NCI-H345 treated with DMSO at 0.1 percent for 48 hours (cell line): ENCODE measurements around the gene GALNT12.

Experiments
- DNase-seq: peaks from one replicate; lab custom pipeline; 2025; ENCODE audit not compliant: unreplicated experiment; lab: John Stamatoyannopoulos, UW

Gene GALNT12

DNA sequence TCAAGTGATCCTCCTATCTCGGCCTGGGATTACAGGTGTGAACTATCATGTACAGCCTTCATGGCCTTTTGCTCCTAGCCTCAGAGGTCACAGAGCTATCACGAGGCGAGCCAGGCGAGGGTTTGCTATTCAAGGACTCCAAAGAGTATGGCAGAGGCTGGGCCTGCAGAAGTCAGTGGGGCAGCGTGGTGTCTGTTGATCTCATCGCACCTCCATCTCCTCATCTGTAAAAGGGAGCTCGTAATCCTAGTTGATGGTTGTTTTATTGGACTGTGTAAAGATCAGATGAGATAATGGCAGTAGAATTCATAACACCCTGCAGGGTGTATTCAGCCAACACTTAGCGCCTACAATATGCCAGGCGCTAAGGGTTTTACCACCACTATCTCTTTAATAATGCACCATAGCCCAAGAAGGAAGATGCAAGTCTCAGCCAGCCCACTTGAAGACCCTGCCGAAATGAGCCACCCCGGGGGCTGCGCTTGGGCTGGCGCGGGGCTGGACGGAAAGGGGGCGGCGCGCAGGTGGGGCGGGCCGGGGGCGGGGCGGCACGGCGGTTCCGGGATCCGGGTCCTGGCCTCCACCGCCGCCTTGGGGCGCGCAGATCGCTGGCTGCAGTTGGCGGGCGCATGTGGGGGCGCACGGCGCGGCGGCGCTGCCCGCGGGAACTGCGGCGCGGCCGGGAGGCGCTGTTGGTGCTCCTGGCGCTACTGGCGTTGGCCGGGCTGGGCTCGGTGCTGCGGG, at the start of gene GALNT12:
TSS of gene GALNT12 (plus strand) at position 601 of the 744 bp plus-strand sequence. CDS start at position 630, 29 bp downstream.
- peak; percentile 47 for DNase-seq

DNA sequence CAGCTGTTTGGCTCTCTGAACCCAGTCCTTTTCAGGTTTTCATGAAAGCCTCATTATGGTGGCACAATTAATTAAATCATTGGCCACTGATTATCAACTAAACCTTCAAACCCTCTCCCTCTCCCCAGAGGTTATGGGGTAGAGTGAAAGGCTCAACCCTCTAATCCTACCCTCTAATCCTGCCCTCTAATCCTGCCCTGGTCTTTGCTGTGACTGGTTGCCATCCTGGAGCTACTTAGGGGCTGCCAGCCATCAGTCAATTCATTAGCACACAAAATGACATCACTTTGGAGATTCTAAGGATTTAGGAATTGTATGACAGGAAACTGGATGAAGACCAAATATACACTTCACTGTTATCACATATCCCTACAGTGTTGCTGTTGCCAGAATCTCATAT, 47.2 kb upstream of the GALNT12 start:
- no peak for DNase-seq

GRCh38 chr9:98763986-98764745, 43.3 kb upstream of the GALNT12 start:
- no peak for DNase-seq

- DNase-seq, result no peak
These were observed 42.2 kb upstream of the GALNT12 start for GRCh38 chr9:98765256-98765655.

DNA sequence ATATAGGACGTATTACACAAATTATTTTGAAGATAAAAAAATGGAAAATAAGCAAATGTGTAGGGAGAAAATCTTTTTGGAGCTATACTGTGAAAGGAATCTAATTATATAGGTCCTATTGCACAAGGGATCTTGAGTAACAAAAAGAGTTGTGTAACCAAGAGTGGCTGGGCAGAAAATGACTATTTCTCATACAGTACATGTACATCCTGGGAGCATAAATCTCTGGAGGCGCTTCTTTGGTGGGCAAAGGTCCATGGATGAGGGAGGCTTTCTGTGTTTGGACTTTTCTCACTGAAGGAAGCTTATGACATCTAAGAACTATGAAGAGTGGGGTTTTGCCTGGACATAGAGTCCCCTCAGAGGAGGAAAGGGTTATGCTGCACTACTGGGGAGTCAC, 40.9 kb upstream of the GALNT12 start:
- DNase-seq, result no peak

DNA sequence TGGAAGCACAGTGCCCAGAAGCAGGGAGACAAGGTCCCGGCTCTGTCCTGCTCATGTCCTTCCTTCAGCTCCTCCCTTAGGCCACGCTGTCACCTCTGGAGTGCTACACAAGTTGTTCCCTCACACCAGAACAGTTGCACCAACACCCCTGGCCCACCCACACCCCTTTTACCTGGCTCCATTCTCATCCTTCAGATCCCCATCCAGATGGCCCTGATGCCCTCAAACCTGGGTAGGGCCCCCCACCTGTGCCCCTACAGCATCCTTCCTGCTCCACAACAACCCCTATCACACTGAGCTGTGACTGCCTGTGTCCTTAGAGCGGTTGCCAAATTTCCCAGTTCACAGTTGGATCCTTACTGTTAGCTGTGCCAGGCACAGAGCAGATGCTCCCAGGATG, 40.3 kb upstream of the GALNT12 start:
- no peak for DNase-seq

DNA sequence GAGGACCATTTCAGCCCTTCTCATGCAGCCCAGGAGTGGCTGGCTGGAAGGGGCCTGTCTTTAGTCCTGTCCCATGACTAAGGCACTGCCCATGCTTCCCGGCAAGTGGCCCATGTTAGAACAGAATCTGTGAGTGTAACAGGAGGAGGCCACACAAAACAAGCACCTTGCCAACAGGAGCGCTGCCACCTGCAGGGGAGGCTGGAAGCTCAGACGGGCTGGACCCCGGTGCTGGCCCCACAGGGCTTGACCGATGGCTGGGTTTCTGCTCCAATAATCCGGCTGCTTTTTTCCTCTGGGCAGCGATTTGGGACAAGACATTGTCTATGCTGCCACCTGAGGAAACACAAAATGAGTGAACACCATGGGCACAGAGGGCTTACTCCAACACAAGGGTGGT, 39.6 kb upstream of the GALNT12 start:
- no peak for DNase-seq

GRCh38 chr9:98768344-98768743, 39.1 kb upstream of the GALNT12 start:
- no peak for DNase-seq

DNA sequence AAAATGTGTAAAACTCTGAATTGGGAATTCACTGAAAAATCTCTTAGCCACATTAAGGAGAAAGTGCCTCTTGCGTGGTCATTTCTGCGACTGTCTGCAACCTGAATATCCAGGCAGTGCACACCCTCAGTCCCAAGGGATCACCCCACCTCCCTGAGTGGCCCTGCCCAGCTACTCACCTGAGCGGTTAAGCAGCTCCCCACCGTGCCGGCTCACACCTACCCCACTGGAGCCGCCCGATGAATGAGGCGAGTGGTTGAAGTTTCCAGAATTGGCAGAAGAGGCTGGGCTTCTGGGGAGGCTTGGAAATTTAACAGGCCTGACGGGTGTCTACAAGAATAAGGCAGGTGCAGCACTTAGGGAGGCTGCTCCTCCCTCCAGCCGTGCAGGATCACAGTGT, 36.8 kb upstream of the GALNT12 start:
- no peak for DNase-seq

DNA sequence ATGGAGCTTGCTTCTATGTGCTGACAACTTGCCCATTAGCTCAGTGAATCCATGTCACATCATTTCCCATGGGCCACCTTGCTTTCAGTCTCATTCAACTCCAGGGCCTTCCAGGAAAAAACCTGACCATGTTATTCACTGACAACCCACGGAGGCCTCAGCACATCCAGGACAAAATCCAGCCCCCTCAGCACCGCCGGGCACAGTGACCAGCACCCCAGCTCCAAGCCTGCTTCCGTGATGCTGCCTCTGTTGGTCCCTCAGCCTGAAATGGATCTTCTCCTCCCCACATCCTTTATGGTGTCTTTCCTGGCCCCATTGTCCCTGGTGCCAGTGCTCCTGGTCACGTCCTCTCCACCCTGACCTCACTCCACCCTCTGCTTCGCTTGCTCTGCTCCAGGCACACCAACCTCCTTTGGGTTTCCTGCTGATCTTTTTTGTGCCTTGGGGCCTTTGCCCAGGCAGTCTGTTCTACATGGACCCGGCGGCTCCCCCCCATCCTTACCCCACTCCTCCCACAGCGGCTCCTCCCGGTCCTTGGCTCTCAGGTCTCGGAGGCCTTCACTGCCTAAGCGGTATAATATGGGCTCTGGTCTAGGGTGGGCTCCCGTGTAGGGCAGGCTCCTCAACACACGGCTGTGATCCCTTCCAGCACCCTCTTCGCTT, 36.1 kb upstream of the GALNT12 start:
- no peak for DNase-seq

DNA sequence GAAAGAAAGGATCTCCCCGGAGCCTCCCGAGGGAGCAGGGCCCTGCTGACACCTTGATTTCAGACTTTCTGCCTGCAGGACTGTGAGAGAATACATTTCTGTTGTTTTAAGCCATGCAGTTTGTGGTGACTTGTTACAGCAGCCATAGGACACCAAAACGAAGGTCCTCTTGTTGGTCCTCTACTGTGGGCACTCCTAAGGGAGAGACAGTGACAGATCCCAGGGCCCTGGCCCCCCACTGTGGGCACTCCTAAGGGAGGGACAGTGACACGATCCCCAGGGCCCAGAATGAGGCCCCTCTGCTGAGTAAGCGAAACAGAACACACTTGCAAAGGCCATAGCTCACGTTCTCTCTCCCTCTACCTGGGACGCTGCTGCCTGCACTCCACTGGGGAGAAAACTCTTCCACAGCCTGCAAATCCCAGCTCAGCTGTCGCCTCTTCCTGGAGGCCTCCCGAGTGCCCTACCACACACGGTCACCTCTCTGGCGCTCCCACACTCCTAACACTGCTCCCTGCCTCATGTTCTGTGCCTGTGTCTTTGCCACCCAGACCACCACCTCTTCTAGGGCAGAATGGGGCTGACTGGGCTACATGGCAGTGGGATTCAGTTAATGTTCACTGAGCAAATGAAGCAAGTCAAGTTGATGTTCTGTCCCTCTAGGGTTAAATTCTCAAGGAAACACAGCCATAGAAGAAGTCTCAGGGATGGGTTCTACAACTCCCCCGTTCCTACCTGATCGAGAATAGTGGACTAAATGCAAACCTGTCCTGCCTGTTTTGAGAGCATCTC, 34.9 kb upstream of the GALNT12 start:
- no peak for DNase-seq

DNA sequence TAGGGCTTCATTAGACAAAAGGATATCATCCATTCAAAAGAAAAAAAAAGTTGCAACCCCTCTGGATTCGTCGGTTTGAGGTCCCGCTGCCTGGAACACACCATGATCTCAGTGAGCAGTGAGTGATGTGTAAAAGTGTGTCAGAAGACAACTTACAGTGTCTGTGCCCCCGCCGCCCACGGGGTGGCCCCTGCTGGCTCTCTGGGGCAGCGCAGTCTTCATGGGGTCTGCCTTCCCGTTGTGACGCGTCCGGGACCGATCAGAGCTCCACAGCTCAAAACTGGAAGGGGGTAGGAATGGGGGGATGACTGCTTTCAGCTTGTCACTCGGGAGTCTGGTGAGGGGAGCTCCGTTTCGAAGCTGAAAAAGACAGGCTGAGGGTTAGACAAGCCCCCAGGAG, 33.7 kb upstream of the GALNT12 start:
- DNase-seq, result no peak

GRCh38 chr9:98774746-98775145, 32.7 kb upstream of the GALNT12 start:
- DNase-seq, result no peak

- DNase-seq, result peak; percentile 39
These were observed 31.5 kb upstream of the GALNT12 start for GRCh38 chr9:98775831-98776441.

DNA sequence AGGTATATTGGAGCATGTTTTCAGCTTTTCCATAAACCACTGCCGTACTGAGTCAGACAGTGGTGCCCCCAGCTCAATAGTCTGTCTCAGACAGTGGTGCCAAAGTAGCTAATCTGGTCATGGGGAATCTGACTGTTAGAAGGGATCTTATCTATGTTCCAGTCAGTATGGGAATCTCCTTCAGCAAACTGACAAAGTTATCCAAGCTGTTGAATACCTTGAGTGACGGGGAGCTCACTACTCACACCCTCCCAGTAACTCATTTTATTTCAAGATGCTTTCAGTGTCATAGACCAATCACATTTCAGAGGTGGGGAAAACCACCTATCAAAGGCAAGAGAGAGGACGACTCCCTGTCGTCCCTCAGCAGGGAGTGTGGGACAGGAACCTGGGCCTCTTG, 29.9 kb upstream of the GALNT12 start:
- no peak for DNase-seq

DNA sequence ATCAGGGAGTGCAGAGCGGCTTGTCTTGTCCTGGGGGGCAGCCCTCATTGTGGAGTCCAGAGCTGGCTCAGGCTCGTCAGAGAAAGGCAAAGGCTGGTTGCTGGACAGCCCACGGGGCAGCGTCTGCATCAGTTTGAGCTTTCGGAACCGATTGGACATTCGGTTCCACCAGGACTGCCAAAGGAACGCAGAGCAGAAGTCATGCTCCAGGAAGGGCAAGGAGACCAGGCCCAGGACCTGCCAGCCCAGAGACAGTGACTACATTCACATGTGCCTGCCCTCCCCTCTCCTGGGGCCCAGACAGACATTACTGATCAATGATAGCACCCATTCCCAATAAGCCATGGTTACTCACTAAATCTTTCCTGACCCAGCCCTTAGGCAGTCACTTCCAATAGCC, 29.2 kb upstream of the GALNT12 start:
- no peak for DNase-seq

GRCh38 chr9:98778711-98779530, 28.5 kb upstream of the GALNT12 start:
- no peak for DNase-seq

DNA sequence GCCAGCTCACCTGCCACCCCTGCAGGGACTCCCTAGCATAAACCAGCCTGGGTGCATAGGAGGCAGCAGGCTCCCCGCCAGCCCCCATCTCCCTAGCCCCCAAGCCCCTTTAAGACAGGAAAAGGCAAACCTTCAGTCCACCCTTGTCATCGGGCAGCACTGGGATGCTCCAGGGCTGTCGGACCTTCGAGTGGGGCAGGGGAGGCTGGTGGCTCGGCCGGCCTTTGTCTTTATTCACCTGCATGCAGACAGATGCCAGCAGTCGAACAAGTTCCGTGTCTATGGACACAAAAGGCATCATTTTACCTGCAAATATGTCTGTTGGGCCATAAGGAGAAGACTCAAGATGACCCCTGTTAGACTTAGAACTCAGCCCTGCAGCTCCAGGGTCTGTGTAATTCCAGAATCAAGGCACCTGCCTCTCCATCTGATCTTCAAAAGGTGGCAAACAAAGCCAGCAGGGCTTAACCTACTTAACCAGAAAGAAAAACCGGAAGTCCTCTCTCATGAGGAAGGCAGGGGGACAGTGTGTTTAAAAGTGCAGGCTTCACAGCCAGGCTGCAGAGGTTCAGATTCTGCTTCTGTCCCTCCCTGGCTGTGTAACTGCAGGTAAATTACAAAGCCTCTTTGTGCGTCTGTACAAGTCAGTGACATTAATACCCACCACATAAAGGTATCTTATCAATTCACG, 27.3 kb upstream of the GALNT12 start:
- DNase-seq, result no peak
